Measurements from ENCODE around the gene ARRDC5. TPM values are rescaled to one million over a fixed set of nuclear protein-coding genes. Genes with fewer than 3 reads are reported as not detected.
"Not testable (repeated sequence)": the region's sequence is repeated elsewhere in the genome, so short reads cannot be mapped to it uniquely, and the experiment has no call there.

The ARRDC5 gene
- total RNA-seq, 2 donors from 2014 or later, result not detected

- Histone ChIP-seq H3K9me3 (no peaks in the 10 kb centered on the region), H3K27me3 (peaks cover 0 to 4% of the 10 kb centered on the region in 2 donors), H3K36me3 (replicated peaks in 1 of 2; ENCODE audit: insufficient read depth in 1 of 2, low read depth in 2 of 2) (no peaks in the 10 kb centered on the region), H3K4me1 (peaks cover 26% of the 10 kb centered on the region), H3K4me3 (no peak overlapping the region), H3K27ac (no peak overlapping the region)
- 70 to 79% methylated on average over 7 to 8 of the region's 8 CpGs for WGBS, 2 donors
- DNase-seq (no peak), ATAC-seq (no peak)
- intact Hi-C loops (cut with DNase I), result loop anchor here (5.0 kb wide), 1 partner anchor 35 kb away; no protein-coding TSS in a partner anchor
- no peak for TF ChIP-seq POLR2A (IDR thresholded peaks at IDR 0.05)
- TF ChIP-seq CTCF (IDR thresholded peaks at IDR 0.05), result no peak
Measured at GRCh38 chr19:4906963-4907362, 4.3 kb upstream of the ARRDC5 start.

DNA sequence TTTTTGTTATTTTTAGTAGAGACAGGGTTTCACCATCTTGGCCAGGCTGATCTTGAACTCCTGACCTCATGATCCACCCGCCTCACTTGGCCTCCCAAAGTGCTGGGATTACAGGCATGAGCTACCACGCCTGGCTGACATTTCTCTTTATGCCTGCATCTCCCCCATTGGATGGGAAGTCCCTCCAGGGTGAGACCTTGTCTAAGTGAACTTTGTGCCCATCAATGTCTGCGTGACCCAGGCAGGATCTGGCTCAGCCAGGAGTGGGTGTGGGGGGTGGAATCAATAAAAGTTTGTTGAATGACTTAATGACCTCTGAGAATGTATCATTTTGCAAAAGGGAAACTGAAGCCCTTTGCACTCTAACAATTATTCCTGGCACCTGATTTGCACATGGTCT lies 1.8 kb upstream of the ARRDC5 start:
- Histone ChIP-seq H3K27ac (no peak overlapping the region), H3K27me3 (peaks cover 0 to 4% of the 10 kb centered on the region in 2 donors), H3K9me3 (no peaks in the 10 kb centered on the region), H3K36me3 (replicated peaks in 1 of 2; ENCODE audit: insufficient read depth in 1 of 2, low read depth in 2 of 2) (no peaks in the 10 kb centered on the region), H3K4me1 (peaks cover 6% of the 10 kb centered on the region), H3K4me3 (no peak overlapping the region)
- TF ChIP-seq POLR2A (IDR thresholded peaks at IDR 0.05) (no peak), CTCF (IDR thresholded peaks at IDR 0.05) (no peak)
- intact Hi-C loops (cut with DNase I), result no loop called here
- no peak for ATAC-seq
- DNase-seq, result no peak
- 56 to 72% methylated on average over 3 of the region's 3 CpGs for WGBS, 2 donors

DNA sequence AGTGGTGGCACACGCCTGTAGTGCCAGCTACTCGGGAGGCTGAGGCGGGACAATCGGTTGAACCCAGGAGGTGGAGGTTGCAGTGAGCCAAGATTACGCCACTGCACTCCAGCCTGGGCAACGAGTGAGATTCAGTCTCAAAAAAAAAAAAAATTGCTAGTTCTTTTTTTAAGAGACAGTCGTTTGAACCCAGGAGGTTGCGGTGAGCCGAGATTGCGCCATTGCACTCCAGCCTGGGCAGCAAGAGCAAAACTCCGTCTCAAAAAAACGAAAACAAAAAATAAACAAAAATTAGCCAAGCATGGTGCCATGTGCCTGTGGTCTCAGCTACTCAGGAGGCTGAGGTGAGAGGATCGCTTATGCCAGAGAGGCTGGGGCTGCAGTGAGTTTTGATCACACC lies 1.8 kb downstream of the ARRDC5 start:
- ATAC-seq; H3K4me1 ChIP-seq; H3K36me3 ChIP-seq (replicated peaks in 1 of 2; ENCODE audit: insufficient read depth in 1 of 2, low read depth in 2 of 2); H3K27ac ChIP-seq; DNase-seq; H3K4me3 ChIP-seq; H3K9me3 ChIP-seq; H3K27me3 ChIP-seq; intact Hi-C loops (cut with DNase I): not testable (repeated sequence)
- WGBS, 2 donors, result 71 to 80% methylated on average over 13 of the region's 13 CpGs

DNA sequence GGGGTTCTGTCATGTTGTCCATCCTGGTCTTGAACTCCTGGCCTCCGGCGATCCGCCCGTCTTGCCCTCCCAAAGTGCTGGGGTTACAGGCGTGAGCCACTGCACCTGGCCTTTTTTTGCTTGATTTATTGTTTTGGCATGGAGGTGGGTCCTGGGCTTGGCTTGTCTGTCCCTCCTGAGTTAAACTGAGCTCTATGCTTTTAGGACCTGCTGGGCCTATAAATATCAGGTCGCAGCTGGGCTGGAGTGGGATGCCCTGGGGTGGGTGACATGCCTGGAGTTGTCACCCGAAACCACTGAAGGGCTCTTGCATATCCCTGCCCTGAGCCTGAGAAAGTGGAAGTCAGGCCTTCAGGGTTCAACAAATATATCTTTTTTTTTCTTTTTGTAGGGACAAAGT lies 5.5 kb downstream of the ARRDC5 start:
- WGBS, 2 donors, result 86 to 95% methylated on average over 7 of the region's 7 CpGs
- TF ChIP-seq POLR2A (IDR thresholded peaks at IDR 0.05) (no peak), CTCF (IDR thresholded peaks at IDR 0.05) (no peak)
- no peak for ATAC-seq

DNA sequence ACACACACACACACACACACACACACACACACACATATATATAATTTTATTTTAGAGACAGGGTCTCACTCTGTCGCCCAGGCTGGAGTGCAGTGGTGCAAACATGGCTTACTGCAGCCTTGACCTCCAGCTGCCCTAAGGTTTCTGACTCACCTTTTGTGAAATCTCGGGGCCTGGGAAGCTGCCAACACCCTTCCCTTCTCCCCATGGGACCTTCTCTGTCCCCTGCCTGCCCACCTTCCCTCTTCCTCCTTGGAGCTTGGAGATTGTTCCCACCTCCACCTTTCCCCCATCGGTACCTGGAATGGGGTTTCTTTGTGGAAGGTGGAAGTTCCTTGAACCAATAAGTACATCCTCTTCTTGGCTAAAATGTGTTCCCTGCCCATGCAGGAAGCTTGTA lies 6.3 kb downstream of the ARRDC5 start:
- Histone ChIP-seq H3K4me1 (peaks cover 11% of the 10 kb centered on the region), H3K27me3 (no peaks in the 10 kb centered on the region), H3K36me3 (replicated peaks in 1 of 2; ENCODE audit: insufficient read depth in 1 of 2, low read depth in 2 of 2) (no peaks in the 10 kb centered on the region), H3K9me3 (no peaks in the 10 kb centered on the region), H3K4me3 (no peak overlapping the region), H3K27ac (peak overlapping the region in 1 of 4 donors; percentile 48)
- WGBS, 2 donors, result 48 to 60% methylated on average over 3 of the region's 3 CpGs
- TF ChIP-seq POLR2A (IDR thresholded peaks at IDR 0.05), result no peak
- TF ChIP-seq CTCF (IDR thresholded peaks at IDR 0.05), result no peak
- ATAC-seq, result no peak
- DNase-seq, result peak; percentile 31 to 43 (median 32)
- intact Hi-C loops (cut with DNase I), result no loop called here

More for the DNA sequence above, 5.5 kb downstream of the ARRDC5 start:
- H3K36me3 ChIP-seq (replicated peaks in 1 of 2; ENCODE audit: insufficient read depth in 1 of 2, low read depth in 2 of 2), result no peaks in the 10 kb centered on the region
- no peak overlapping the region for H3K27ac ChIP-seq
- H3K4me3 ChIP-seq, result no peak overlapping the region
- peaks cover 11% of the 10 kb centered on the region for H3K4me1 ChIP-seq
- DNase-seq, result no peak
- no peaks in the 10 kb centered on the region for H3K27me3 ChIP-seq
- no peaks in the 10 kb centered on the region for H3K9me3 ChIP-seq
- intact Hi-C loops (cut with DNase I), result no loop called here

GRCh38 chr19:4892962-4893361 lies 9.7 kb downstream of the ARRDC5 start:
- H3K9me3 ChIP-seq; intact Hi-C loops (cut with DNase I); DNase-seq; ATAC-seq; H3K4me3 ChIP-seq; H3K36me3 ChIP-seq (replicated peaks in 1 of 2; ENCODE audit: insufficient read depth in 1 of 2, low read depth in 2 of 2); H3K27ac ChIP-seq; H3K27me3 ChIP-seq: not testable (repeated sequence)
- WGBS, 2 donors, result 88 to 89% methylated on average over 11 of the region's 11 CpGs
- H3K4me1 ChIP-seq, result peaks cover 11% of the 10 kb centered on the region

Measured in body of pancreas (tissue), 4 donors.